ENCODE measurements around the gene MRPL41. TPM values are rescaled to one million over a fixed set of nuclear protein-coding genes. Genes with fewer than 3 reads are reported as not detected.

Gene MRPL41
- total and polyA plus RNA-seq, 2 of the 13 experiments (the other 11 are each of a cell fraction or from before 2014, with no cell fraction given), result 20.9 to 54.0 TPM

DNA sequence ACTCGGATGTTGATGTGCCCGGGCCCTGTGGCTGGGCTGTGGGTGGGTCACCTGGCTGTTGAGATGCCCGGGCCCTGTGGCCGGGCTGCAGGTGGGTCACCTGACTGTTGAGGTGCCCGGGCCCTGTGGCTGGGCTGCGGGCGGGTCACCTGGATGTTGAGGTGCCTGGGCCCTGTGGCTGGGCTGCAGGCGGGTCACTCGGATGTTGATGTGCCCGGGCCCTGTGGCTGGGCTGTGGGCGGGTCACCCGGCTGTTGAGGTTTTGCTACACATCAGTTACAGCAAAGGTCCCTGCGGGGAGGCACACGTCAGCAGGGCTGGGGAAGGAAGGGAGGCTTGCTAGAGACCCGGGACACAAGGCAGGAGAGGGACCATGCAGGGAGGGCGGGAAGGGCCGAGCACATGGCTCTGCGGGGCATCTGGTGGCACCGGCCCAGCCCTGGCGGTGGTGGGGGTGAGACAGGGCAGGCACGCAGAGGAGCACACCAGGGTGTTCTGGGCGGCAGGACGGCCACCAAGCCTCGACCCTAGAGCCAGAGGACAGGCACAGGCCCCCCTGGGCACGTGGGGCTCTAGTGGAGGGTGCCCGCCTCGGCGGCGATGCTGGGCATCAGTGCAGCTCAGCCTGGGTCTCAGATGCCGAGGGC, 36.9 kb upstream of the MRPL41 start (continued):
- TF ChIP-seq, protein P1, sequence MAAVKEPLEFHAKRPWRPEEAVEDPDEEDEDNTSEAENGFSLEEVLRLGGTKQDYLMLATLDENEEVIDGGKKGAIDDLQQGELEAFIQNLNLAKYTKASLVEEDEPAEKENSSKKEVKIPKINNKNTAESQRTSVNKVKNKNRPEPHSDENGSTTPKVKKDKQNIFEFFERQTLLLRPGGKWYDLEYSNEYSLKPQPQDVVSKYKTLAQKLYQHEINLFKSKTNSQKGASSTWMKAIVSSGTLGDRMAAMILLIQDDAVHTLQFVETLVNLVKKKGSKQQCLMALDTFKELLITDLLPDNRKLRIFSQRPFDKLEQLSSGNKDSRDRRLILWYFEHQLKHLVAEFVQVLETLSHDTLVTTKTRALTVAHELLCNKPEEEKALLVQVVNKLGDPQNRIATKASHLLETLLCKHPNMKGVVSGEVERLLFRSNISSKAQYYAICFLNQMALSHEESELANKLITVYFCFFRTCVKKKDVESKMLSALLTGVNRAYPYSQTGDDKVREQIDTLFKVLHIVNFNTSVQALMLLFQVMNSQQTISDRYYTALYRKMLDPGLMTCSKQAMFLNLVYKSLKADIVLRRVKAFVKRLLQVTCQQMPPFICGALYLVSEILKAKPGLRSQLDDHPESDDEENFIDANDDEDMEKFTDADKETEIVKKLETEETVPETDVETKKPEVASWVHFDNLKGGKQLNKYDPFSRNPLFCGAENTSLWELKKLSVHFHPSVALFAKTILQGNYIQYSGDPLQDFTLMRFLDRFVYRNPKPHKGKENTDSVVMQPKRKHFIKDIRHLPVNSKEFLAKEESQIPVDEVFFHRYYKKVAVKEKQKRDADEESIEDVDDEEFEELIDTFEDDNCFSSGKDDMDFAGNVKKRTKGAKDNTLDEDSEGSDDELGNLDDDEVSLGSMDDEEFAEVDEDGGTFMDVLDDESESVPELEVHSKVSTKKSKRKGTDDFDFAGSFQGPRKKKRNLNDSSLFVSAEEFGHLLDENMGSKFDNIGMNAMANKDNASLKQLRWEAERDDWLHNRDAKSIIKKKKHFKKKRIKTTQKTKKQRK (IDR thresholded peaks at IDR 0.05; ENCODE audit: low read length), result no peak
- TF ChIP-seq THYN1 (CRISPR knock-in tag; IDR thresholded peaks at IDR 0.05; ENCODE audit: borderline replicate concordance, low read depth), result no peak

DNA sequence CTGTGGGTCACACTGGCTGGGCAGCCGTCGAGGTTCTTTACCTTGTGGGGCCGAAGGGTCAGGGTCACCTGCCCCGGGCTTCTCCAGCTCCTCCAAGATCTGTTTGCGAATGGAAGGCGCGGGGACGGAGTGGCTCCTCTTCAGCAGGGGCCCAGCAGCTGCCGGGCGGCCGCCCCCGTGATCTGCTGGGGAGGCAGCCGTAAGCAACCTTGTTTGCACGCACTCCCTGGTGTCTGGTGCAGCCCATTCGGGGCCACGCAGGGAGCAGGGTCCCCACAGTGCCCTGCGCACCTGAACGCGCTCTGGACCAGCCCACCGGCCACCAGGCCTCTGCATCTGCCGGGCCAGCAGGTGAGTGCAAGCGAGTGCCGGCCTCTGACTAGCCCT, 36.3 kb upstream of the MRPL41 start:
- Histone ChIP-seq H3K27ac (ENCODE audit: extremely low read length, insufficient read depth, low read length) (no peak overlapping the region), H4K20me1 (ENCODE audit: insufficient read depth, low read length) (no peaks in the 10 kb centered on the region), H3K9ac (ENCODE audit: insufficient read depth, low read depth, low read length) (no peak overlapping the region), H3K4me2 (ENCODE audit: low read depth, low read length) (no peak overlapping the region), H3K9me3 (ENCODE audit: low read length) (peaks cover 3% of the 10 kb centered on the region; the same call in 1 of the 2 replicates), H2AFZ (ENCODE audit: low read length) (no peak overlapping the region), H3K27me3 (ENCODE audit: control insufficient read depth in 1 of 2, insufficient read depth in 2 of 2, low read length in 2 of 2) (no peaks in the 10 kb centered on the region), H3K4me3 (replicated peaks in 1 of 3; ENCODE audit: insufficient read depth in 1 of 3, low read depth in 2 of 3, low read length in 3 of 3) (no peak overlapping the region), H3K4me1 (ENCODE audit: insufficient read depth, low read length) (no peaks in the 10 kb centered on the region), H3K36me3 (replicated peaks in 1 of 2; ENCODE audit: control insufficient read depth in 1 of 2, insufficient read depth in 2 of 2, low read length in 2 of 2) (no peaks in the 10 kb centered on the region), H3K79me2 (ENCODE audit: insufficient read depth, low read length) (no peaks in the 10 kb centered on the region)
- ATAC-seq (peak; percentile 50; the same call in 2 of the 3 replicates), DNase-seq (ENCODE audit: low spot score) (no peak), FAIRE-seq (no peak)
- no TSS peak for BruUV-seq (replicated peaks)
- POLR2A ChIA-PET, result no interaction called here
- CTCF ChIA-PET (ENCODE audit: low intra/inter-chr PET ratio, low total read pairs), result no interaction called here
- in situ Hi-C loops (cut with HindIII; ENCODE audit: extremely low pct_ligation_motif_present, low pct_unique_long_range_greater_than_20kb), result no loop called here
- WGBS (ENCODE audit: low lambda C conversion rate), result no CpG with 5 or more reads among the region's 23 CpGs
- TF ChIP-seq HNRNPK (IDR thresholded peaks at IDR 0.05; ENCODE audit: low read depth, low read length, poor library complexity, severe bottlenecking) (peak; percentile 80), ETV6 (CRISPR knock-in tag; conservative IDR thresholded peaks at IDR 0.05) (no peak)
- intact Hi-C loops (cut with micrococcal nuclease; ENCODE audit: unreplicated experiment), result no loop called here

Data from HepG2 (cell line).